ENCODE data around the gene MS4A18. TPM values are rescaled to one million over a fixed set of nuclear protein-coding genes. Genes with fewer than 3 reads are reported as not detected.

Gene MS4A18
- total RNA-seq, 2 experiments from 2014 or later: not detected

DNA sequence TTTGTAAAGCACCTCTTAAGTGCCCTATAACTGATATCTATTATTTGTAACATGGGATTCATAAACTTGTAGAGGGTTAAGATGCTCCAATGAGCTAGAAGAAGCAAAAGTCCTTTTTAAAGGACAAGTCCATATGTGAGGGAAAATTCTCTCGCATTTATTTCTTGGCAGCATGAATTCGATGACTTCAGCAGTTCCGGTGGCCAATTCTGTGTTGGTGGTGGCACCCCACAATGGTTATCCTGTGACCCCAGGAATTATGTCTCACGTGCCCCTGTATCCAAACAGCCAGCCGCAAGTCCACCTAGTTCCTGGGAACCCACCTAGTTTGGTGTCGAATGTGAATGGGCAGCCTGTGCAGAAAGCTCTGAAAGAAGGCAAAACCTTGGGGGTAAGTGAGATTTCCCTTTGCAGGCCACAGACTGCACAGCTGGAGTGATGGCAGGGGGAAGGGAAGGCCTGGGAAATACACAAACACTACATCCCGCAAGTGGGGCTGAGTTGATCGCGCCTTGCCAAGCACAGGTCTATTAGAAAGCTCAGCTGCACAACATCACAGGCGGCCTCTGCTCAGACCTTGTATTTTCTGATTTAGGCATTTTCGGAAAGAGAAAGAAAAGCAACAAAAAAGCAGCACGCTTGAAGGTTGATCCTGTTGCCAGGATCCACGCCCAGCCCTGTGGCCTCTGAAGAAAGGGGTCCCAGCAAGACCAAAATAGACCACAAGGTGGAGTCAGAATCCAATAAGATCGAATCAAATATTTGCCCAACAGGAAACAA is 23.6 kb upstream of the MS4A18 start:
- Histone ChIP-seq H3K4me3 (ENCODE audit: low read length) (no peak overlapping the region), H3K27ac (ENCODE audit: low read depth in 1 of 2, low read length in 2 of 2) (no peak overlapping the region), H3K27me3 (ENCODE audit: control insufficient read depth in 1 of 2, insufficient read depth in 2 of 2, low read length in 2 of 2) (peaks cover 0 to 5% of the 10 kb centered on the region in 2 experiments), H3K4me1 (ENCODE audit: insufficient read depth, low read length) (no peaks in the 10 kb centered on the region), H3K9me3 (ENCODE audit: control insufficient read depth in 1 of 2, insufficient read depth in 1 of 2, low read length in 2 of 2) (no peaks in the 10 kb centered on the region), H3K36me3 (ENCODE audit: insufficient read depth, low read length) (no peaks in the 10 kb centered on the region)
- ATAC-seq (ENCODE audit: poor library complexity) (no peak), DNase-seq (no peak)
- Mint-ChIP-seq H3K4me1 (ENCODE audit: low read depth) (no peaks in the 10 kb centered on the region), H3K36me3 (ENCODE audit: low read depth) (no peaks in the 10 kb centered on the region), H3K9me3 (no peaks in the 10 kb centered on the region), H3K27ac (no peak overlapping the region), H3K27me3 (peaks cover 11% of the 10 kb centered on the region), H3K4me3 (no peak overlapping the region)
- intact Hi-C loops (cut with DNase I, micrococcal nuclease): no loop called here
- no peak for TF ChIP-seq CTCF (IDR thresholded peaks at IDR 0.05)
- CTCF ChIA-PET: no interaction called here
- POLR2A ChIA-PET: no interaction called here

GRCh38 chr11:60701469-60701818 is 23.1 kb upstream of the MS4A18 start:
- no peaks in the 10 kb centered on the region for H3K36me3 ChIP-seq (ENCODE audit: insufficient read depth, low read length)
- POLR2A ChIA-PET: no interaction called here
- H3K27me3 ChIP-seq (ENCODE audit: control insufficient read depth in 1 of 2, insufficient read depth in 2 of 2, low read length in 2 of 2): peaks cover 0 to 5% of the 10 kb centered on the region in 2 experiments
- no peaks in the 10 kb centered on the region for H3K4me1 ChIP-seq (ENCODE audit: insufficient read depth, low read length)
- peaks cover 11% of the 10 kb centered on the region for H3K27me3 Mint-ChIP-seq
- H3K4me3 ChIP-seq (ENCODE audit: low read length): no peak overlapping the region
- CTCF ChIA-PET: no interaction called here
- H3K4me1 Mint-ChIP-seq (ENCODE audit: low read depth): no peaks in the 10 kb centered on the region
- no peaks in the 10 kb centered on the region for H3K9me3 Mint-ChIP-seq
- no peaks in the 10 kb centered on the region for H3K36me3 Mint-ChIP-seq (ENCODE audit: low read depth)
- no peak overlapping the region for H3K27ac ChIP-seq (ENCODE audit: low read depth in 1 of 2, low read length in 2 of 2)
- no peak for TF ChIP-seq CTCF (IDR thresholded peaks at IDR 0.05)
- intact Hi-C loops (cut with DNase I, micrococcal nuclease): no loop called here
- H3K4me3 Mint-ChIP-seq: no peak overlapping the region
- H3K27ac Mint-ChIP-seq: no peak overlapping the region
- H3K9me3 ChIP-seq (ENCODE audit: control insufficient read depth in 1 of 2, insufficient read depth in 1 of 2, low read length in 2 of 2): no peaks in the 10 kb centered on the region
- ATAC-seq (ENCODE audit: poor library complexity) (no peak), DNase-seq (no peak)

- POLR2A ChIA-PET: no interaction called here
- Histone ChIP-seq H3K4me1 (ENCODE audit: insufficient read depth, low read length) (no peaks in the 10 kb centered on the region), H3K36me3 (ENCODE audit: insufficient read depth, low read length) (no peaks in the 10 kb centered on the region), H3K27me3 (ENCODE audit: control insufficient read depth in 1 of 2, insufficient read depth in 2 of 2, low read length in 2 of 2) (peaks cover 0 to 5% of the 10 kb centered on the region in 2 experiments), H3K4me3 (ENCODE audit: low read length) (no peak overlapping the region), H3K9me3 (ENCODE audit: control insufficient read depth in 1 of 2, insufficient read depth in 1 of 2, low read length in 2 of 2) (no peaks in the 10 kb centered on the region), H3K27ac (ENCODE audit: low read depth in 1 of 2, low read length in 2 of 2) (no peak overlapping the region)
- H3K9me3 Mint-ChIP-seq: no peaks in the 10 kb centered on the region
- intact Hi-C loops (cut with DNase I, micrococcal nuclease): no loop called here
- H3K36me3 Mint-ChIP-seq (ENCODE audit: low read depth): no peaks in the 10 kb centered on the region
- DNase-seq: no peak
- ATAC-seq (ENCODE audit: poor library complexity): no peak
- H3K27ac Mint-ChIP-seq: no peak overlapping the region
- H3K4me3 Mint-ChIP-seq: no peak overlapping the region
- H3K4me1 Mint-ChIP-seq (ENCODE audit: low read depth): no peaks in the 10 kb centered on the region
- CTCF ChIA-PET: no interaction called here
- TF ChIP-seq CTCF (IDR thresholded peaks at IDR 0.05): no peak
- peaks cover 26% of the 10 kb centered on the region for H3K27me3 Mint-ChIP-seq
Observed at GRCh38 chr11:60703374-60703773, 21.1 kb upstream of the MS4A18 start.
